Keratinocyte (primary cell): ENCODE measurements around the gene GRIA3. TPM values are rescaled to one million over a fixed set of nuclear protein-coding genes. Genes with fewer than 3 reads are reported as not detected.

Experiments used
- DNase-seq: peaks from one replicate; pipeline ENCODE4 v3.0.0-alpha.2; 2011; ENCODE audit warnings: low read depth, missing footprints, low spot score
- FAIRE-seq: peaks from 2 replicates; lab custom pipeline; 2011; peaks lifted over from hg19 to GRCh38; lab: Jason Lieb, UNC
- H2AFZ ChIP-seq: 2 replicates; pipeline ENCODE4 v1.6.0; 2012; ENCODE audit warnings: low read length, control low read depth, inconsistent platforms; ENCODE audit not compliant: control insufficient read depth
- H3K27ac ChIP-seq: 2 replicates; pipeline ENCODE4 v1.5.1; 2011; ENCODE audit warnings: low read length; ENCODE audit not compliant: control insufficient read depth, insufficient read depth
- H3K27me3 ChIP-seq: 3 replicates; pipeline ENCODE4 v1.6.0; 2011; ENCODE audit warnings: low read length; ENCODE audit not compliant: control insufficient read depth, insufficient read depth; ENCODE audit errors: extremely low read depth
- H3K36me3 ChIP-seq, 2 experiments: 2 replicates in 1 of 2; 3 replicates in 1 of 2; pipeline ENCODE4 v1.5.1; 2011; ENCODE audit warnings: low read length in 2 of 2, mild to moderate bottlenecking in 1 of 2; ENCODE audit not compliant: control insufficient read depth in 2 of 2, insufficient read depth in 2 of 2; ENCODE audit errors: extremely low read depth in 1 of 2
- H3K4me1 ChIP-seq: 3 replicates; pipeline ENCODE4 v1.5.1; 2011; ENCODE audit warnings: low read length; ENCODE audit not compliant: control insufficient read depth, insufficient read depth; ENCODE audit errors: extremely low read depth
- H3K4me2 ChIP-seq: 3 replicates; pipeline ENCODE4 v1.6.0; 2011; ENCODE audit warnings: low read depth, low read length; ENCODE audit not compliant: control insufficient read depth, insufficient read depth; ENCODE audit errors: extremely low read depth
- H3K4me3 ChIP-seq, 3 experiments: fragments of 200-600 bp in 1 of 3; sonication (generic) in 1 of 3; 2 replicates in 2 of 3; 3 replicates in 1 of 3; pipeline ENCODE4 v1.5.1; 2011 to 2016; ENCODE audit warnings: low read length in 3 of 3, mild to moderate bottlenecking in 3 of 3, control low read depth in 2 of 3, inconsistent platforms in 1 of 3, low read depth in 1 of 3, mixed read lengths in 1 of 3, mixed run types in 1 of 3, moderate library complexity in 1 of 3; ENCODE audit not compliant: control insufficient read depth in 2 of 3, insufficient read depth in 2 of 3; ENCODE audit errors: extremely low read depth in 1 of 3
- H3K79me2 ChIP-seq: 2 replicates; pipeline ENCODE4 v1.6.0; 2012; ENCODE audit warnings: low read length; ENCODE audit not compliant: control insufficient read depth, insufficient read depth
- H3K9ac ChIP-seq: 3 replicates; pipeline ENCODE4 v1.6.0; 2011; ENCODE audit warnings: low read length; ENCODE audit not compliant: control insufficient read depth, insufficient read depth; ENCODE audit errors: extremely low read depth
- H3K9me1 ChIP-seq: 3 replicates; pipeline ENCODE4 v1.6.0; 2011; ENCODE audit warnings: low read length; ENCODE audit not compliant: control insufficient read depth, insufficient read depth; ENCODE audit errors: extremely low read depth
- H3K9me3 ChIP-seq: 2 replicates; pipeline ENCODE4 v1.5.1; 2012; ENCODE audit warnings: low read depth, low read length; ENCODE audit not compliant: control insufficient read depth
- H4K20me1 ChIP-seq: 3 replicates; pipeline ENCODE4 v1.6.0; 2011; ENCODE audit warnings: low read length; ENCODE audit not compliant: control insufficient read depth, insufficient read depth; ENCODE audit errors: extremely low read depth
- EZH2 ChIP-seq: IDR thresholded peaks from one replicate; pipeline ENCODE4 v1.6.1; 2012; ENCODE audit warnings: inconsistent platforms, mild to moderate bottlenecking, low read length, moderate library complexity
- dilution Hi-C: fragments of 300-500 bp; cut with MboI; formaldehyde crosslinking; loops from one replicate; pipeline ENCODE4 v1.7.0; 2020; ENCODE audit warnings: low sequenced_read_pairs; ENCODE audit not compliant: extremely low pct_ligation_motif_present
- polyA plus RNA-seq, 5 experiments: library from polyadenylated mRNA; depleted of rRNA in 3 of 5; stranded (reverse) in 3 of 5; stranded (forward) in 1 of 5; unstranded in 1 of 5; fragments of >200 nt; gene quantifications; 1 replicate in 1 of 5; 2 replicates in 3 of 5; 3 replicates in 1 of 5; pipeline versions ENCODE4 v1.2.1 to v1.2.3, GENCODE V29; 2011 to 2012; ENCODE audit warnings: missing spikeins in 2 of 5, low read depth in 1 of 5, low replicate concordance in 1 of 5
- TF ChIP-seq, protein P1 (sequence below), 3 experiments: IDR thresholded peaks in 1 of 3; conservative IDR thresholded peaks in 1 of 3; optimal IDR thresholded peaks in 1 of 3; 2 replicates in 2 of 3; 3 replicates in 1 of 3; pipeline versions ENCODE3 to v1.5.1; 2011; ENCODE audit warnings: low read length in 3 of 3, mild to moderate bottlenecking in 3 of 3, moderate library complexity in 2 of 3, control low read depth in 1 of 3, inconsistent platforms in 1 of 3; ENCODE audit not compliant: insufficient read depth in 2 of 3; ENCODE audit errors: extremely low read depth in 1 of 3

The GRIA3 gene
- polyA plus RNA-seq, 1 donor (not counting 4 experiments of a cell fraction or from before 2014, with no cell fraction given) = not detected

DNA sequence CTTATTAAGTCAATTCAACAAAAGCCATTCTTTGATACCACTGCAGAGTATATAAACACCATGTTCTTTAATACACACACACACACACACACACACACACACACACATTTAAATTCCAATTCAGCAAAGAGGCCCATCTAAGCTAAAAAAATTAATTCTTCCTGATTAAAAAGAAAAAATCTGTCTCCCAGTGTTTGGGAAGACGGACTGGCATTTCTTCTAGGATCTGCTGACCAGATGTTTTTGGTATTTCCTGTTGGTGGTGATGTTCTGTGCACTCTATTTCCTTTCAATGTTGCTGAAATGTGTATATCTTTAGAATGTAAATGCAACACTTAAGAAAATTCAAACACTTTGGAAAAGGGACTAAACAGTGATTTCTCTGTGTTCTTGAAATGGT, 304.9 kb downstream of the GRIA3 start:
- dilution Hi-C loops = no loop called here
- H4K20me1 ChIP-seq = no peaks in the 10 kb centered on the region
- no peaks in the 10 kb centered on the region for H3K9me1 ChIP-seq
- H3K4me3 ChIP-seq = no peak overlapping the region
- H3K4me1 ChIP-seq = no peaks in the 10 kb centered on the region
- H3K4me2 ChIP-seq = no peak overlapping the region
- TF ChIP-seq, protein P1, sequence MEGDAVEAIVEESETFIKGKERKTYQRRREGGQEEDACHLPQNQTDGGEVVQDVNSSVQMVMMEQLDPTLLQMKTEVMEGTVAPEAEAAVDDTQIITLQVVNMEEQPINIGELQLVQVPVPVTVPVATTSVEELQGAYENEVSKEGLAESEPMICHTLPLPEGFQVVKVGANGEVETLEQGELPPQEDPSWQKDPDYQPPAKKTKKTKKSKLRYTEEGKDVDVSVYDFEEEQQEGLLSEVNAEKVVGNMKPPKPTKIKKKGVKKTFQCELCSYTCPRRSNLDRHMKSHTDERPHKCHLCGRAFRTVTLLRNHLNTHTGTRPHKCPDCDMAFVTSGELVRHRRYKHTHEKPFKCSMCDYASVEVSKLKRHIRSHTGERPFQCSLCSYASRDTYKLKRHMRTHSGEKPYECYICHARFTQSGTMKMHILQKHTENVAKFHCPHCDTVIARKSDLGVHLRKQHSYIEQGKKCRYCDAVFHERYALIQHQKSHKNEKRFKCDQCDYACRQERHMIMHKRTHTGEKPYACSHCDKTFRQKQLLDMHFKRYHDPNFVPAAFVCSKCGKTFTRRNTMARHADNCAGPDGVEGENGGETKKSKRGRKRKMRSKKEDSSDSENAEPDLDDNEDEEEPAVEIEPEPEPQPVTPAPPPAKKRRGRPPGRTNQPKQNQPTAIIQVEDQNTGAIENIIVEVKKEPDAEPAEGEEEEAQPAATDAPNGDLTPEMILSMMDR (optimal IDR thresholded peaks at IDR 0.05 in 1 of 3, IDR thresholded peaks at IDR 0.05 in 1 of 3, conservative IDR thresholded peaks at IDR 0.05 in 1 of 3; ENCODE audit: extremely low read depth in 1 of 3, insufficient read depth in 2 of 3, low read length in 3 of 3) = no peak
- TF ChIP-seq EZH2 = no peak
- no peak overlapping the region for H2AFZ ChIP-seq
- H3K9ac ChIP-seq = no peak overlapping the region
- no peak overlapping the region for H3K27ac ChIP-seq
- H3K9me3 ChIP-seq = no peaks in the 10 kb centered on the region
- no peak for DNase-seq
- no peaks in the 10 kb centered on the region for H3K27me3 ChIP-seq
- no peaks in the 10 kb centered on the region for H3K36me3 ChIP-seq
- no peak for FAIRE-seq
- H3K79me2 ChIP-seq = no peaks in the 10 kb centered on the region

DNA sequence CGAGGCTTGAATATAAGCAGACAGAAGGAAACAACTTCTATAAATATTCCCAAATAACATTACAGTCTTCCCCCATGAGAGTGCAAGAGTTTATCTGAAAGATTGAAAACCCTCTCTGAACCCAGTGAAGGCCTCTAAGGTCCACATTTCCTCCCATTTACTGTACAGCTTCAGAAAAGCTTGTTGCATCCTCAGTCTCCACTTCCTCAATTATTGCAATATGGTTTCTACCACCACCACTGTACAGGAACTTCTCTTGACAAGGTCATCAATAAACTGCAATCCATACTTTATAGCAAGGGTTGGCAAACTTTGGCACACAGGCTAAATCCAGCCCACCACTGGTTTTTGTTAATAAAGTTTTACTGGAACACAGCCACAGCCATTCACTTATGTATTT, 309.8 kb downstream of the GRIA3 start:
- H3K9ac ChIP-seq = no peak overlapping the region
- no peaks in the 10 kb centered on the region for H3K9me1 ChIP-seq
- no peak for FAIRE-seq
- no peaks in the 10 kb centered on the region for H3K9me3 ChIP-seq
- H4K20me1 ChIP-seq = no peaks in the 10 kb centered on the region
- dilution Hi-C loops = no loop called here
- no peaks in the 10 kb centered on the region for H3K79me2 ChIP-seq
- H3K4me1 ChIP-seq = no peaks in the 10 kb centered on the region
- no peak overlapping the region for H2AFZ ChIP-seq
- no peak for TF ChIP-seq EZH2
- TF ChIP-seq, protein P1 (optimal IDR thresholded peaks at IDR 0.05 in 1 of 3, IDR thresholded peaks at IDR 0.05 in 1 of 3, conservative IDR thresholded peaks at IDR 0.05 in 1 of 3; ENCODE audit: extremely low read depth in 1 of 3, insufficient read depth in 2 of 3, low read length in 3 of 3) = no peak
- H3K4me2 ChIP-seq = no peak overlapping the region
- no peak for DNase-seq
- H3K36me3 ChIP-seq = no peaks in the 10 kb centered on the region
- no peak overlapping the region for H3K27ac ChIP-seq
- no peak overlapping the region for H3K4me3 ChIP-seq
- no peaks in the 10 kb centered on the region for H3K27me3 ChIP-seq
